ENCODE results near the gene MRPL14. TPM values are rescaled to one million over a fixed set of nuclear protein-coding genes. Genes with fewer than 3 reads are reported as not detected.
"Not testable (repeated sequence)": the region's sequence is repeated elsewhere in the genome, so short reads cannot be mapped to it uniquely, and the experiment has no call there.

Gene MRPL14
- total RNA-seq, 1 donor from 2014 or later, result 41.0 TPM

DNA sequence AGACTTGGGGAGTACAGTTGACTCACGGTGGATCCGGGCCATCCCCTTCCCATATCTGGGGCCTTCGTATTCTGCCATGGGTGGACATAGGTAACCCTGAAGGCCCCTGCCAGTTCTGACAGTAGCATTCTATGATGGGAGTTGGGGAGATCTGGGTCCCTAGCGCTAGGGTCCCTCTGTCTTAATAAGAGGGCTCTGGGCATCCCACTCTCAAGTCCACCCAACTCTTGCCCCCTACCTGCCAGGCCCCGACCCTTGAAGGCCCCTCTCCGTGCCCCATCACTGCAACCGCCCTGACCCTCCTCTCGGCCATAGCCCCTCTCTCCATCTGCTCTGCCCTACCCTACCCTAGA is 24.8 kb upstream of the MRPL14 start:
- intact Hi-C loops (cut with DNase I), result loop anchor here (2.0 kb wide), 1 partner anchor 53 kb away; no protein-coding TSS in a partner anchor
- ATAC-seq (ENCODE audit: poor library complexity), result no peak
- no peak for DNase-seq

DNA sequence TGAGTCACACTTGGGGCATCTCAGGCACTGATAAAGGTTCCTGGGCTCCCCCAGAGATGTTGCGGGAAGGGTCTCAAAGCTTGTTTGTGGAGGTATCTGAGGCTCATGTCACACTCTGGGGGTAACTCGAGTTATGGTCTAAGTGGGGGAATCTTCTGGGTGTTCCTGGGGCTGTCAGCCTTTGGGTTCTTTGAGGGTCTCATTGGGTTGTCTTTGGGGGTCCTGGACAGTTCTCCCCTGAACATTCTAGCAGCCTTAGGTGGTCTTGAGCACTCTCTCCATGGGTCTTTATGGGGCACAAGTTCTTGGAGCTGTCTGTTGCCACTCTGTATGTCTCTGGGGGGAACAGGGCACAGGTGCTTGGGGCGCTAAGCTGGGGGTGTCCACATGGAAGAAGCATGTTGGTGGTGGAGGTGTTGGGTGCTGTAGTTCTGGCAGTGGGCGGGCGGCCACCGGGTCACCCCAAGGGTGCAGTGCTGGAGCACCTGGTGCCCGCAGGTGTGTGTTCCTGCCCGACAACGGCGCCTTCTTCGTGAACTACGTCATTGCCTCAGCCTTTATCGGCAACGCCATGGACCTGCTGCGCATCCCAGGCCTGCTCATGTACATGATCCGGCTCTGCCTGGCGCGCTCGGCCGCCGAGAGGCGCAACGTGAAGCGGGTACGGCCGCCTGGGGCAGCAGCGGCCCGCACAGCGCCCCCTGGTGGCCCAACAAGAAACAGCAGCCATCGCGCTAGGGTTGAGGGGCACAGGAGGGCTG is 24.3 kb upstream of the MRPL14 start:
- DNase-seq (peak; percentile 86), ATAC-seq (ENCODE audit: poor library complexity) (peak; percentile 86)
- intact Hi-C loops (cut with DNase I), result loop anchor here (2.0 kb wide), 1 partner anchor 53 kb away; no protein-coding TSS in a partner anchor

DNA sequence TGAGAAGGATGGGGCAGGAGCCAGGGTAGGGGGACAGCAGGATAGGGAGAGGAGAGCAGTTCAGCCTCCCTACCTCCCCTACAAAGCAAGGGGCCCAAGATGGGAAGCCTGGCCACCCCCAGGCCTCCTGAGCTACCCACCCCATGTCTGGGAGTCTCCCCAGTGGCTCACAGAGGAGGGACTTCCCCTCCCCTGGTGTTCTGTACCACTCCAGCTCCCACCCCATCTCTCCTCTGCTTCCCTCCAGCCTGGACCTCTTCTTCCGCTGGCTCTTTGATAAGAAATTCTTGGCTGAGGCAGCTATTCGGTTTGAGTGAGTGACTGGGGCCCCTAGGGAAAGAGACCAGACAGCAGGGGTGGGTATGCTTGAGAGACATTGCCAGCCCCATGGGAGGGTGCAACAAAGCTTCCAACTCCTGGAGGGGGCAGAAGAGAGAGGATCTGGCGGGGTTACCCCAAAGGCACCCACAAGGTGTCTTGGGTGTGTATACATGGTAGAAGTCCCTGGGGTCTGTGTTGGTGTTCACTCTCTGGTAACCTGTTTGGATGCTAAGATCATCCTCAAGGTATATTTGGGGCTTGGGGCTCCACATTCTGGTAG is 23.2 kb upstream of the MRPL14 start:
- intact Hi-C loops (cut with DNase I), result no loop called here
- DNase-seq (no peak), ATAC-seq (ENCODE audit: poor library complexity) (no peak)

DNA sequence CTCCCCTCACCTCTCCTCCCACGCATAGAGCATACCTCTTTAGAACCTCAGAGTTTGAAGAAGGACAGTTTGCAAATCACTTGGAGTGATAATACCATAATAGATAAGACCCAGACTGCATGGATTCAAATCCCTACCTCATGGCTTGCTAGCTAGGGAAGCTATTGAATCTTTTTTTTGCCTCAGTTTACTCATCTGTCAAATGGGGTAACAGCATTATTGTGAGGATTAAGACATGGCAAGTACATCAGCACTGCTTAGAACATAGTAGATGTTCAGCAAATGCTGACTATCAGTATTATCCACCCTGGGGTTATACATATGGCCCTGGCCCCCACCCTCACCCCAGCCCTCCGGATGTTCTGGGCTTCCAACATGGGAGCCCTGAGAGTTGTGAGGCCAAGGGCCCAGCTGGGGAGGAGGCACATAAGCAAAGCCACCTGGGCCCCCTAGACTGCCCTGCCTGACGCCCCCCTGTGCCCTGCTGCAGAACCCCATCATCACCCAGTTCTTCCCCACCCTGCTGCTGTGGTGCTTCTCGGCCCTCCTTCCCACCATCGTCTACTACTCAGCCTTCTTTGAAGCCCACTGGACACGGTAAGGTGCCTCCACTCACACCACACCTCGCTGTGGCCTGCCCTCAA is 22.2 kb upstream of the MRPL14 start:
- DNase-seq (no peak), ATAC-seq (ENCODE audit: poor library complexity) (no peak)
- intact Hi-C loops (cut with DNase I), result no loop called here

DNA sequence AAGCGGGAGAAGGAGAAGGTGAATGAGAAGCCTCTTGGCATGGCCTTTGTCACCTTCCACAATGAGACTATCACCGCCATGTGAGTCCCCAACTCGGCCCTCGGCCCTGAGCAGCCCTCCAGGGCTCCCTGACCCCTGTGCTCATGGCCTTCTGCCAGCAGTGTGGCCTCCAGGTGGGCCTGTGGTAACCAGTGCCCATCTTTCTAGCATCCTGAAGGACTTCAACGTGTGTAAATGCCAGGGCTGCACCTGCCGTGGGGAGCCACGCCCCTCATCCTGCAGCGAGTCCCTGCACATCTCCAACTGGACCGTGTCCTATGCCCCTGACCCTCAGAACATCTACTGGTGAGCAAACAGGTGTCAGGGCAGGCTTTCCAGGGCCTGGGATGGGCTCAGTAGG is 21.1 kb upstream of the MRPL14 start:
- intact Hi-C loops (cut with DNase I), result no loop called here
- ATAC-seq (ENCODE audit: poor library complexity) (no peak), DNase-seq (peak; percentile 38)

DNA sequence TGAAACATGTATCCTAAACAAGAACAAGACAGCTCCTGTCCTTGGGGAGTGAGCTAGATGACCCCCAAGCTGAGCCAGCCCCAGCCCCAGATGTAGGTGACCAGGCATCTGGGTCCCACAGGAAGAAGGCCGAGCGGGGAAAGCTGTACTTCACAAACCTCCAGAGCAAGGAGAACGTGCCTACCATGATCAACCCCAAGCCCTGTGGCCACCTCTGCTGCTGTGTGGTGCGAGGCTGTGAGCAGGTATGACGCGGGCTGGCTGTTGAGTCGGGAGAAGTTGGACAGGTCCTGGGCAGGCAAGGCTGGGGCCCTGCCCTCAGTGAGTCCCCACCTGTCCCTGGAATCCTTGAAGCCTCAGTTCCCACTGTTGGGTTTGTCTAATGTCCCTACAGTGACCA is 20.0 kb upstream of the MRPL14 start:
- ATAC-seq (ENCODE audit: poor library complexity), result no peak
- no peak for DNase-seq
- intact Hi-C loops (cut with DNase I), result no loop called here

DNA sequence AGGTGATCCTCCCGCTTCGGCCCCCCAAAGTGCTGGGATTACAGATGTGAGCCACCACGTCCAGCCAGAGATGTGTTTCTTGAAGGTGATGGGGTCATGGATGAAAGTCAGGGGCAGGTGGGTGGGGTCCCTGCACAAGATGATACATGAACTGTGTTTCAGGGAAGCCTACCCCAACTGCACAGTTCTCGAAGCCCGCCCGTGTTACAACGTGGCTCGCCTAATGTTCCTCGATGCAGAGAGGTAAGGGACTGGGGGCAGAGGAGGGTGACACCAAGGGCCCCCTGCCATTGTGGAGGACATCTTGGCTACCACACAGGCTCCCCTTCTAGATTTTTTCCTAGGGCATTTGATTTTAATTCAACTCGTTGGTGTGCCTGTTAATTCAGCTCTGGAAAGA is 19.4 kb upstream of the MRPL14 start:
- intact Hi-C loops (cut with DNase I), result no loop called here
- ATAC-seq (ENCODE audit: poor library complexity) (no peak), DNase-seq (no peak)

DNA sequence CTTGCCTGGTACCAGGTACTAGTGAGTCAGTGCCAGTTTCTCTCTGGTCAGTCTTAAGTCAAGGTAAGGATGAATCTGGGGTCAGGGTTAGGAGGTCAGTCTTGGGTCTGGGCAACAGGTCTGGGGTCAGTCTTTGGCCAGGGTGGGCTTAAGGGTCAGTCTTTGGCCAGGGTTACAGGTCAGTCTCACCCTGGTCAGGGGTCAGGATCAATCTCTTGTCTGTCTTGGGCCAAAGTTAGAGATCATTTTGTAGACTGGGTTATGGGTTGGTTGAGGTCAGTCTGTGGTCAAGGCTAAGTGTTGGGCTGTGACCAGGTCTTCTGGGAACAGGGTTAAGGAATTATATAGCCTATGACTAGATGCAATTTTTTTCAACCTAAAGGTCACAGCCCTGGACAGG is 18.6 kb upstream of the MRPL14 start:
- intact Hi-C loops (cut with DNase I), result no loop called here
- ATAC-seq (ENCODE audit: poor library complexity) (no peak), DNase-seq (no peak)

DNA sequence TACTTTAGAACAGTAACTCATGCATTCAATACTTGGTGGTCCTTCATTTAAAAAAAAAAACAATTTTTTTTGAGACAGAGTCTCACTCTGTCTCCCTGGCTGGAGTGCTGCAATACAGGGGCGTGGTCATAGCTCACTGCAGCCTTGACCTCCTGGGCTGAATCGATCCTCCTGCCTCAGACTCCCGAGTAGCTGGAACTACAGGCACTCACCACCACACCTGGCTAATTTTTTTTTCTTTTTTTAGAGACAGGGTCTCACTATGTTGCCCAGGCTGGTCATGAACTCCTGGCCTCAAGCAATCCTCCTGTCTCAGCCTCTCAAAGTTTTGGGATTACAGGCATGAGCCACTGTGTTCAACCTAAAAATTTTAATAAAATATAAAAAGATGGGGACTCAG is 17.3 kb upstream of the MRPL14 start:
- intact Hi-C loops (cut with DNase I); ATAC-seq (ENCODE audit: poor library complexity); DNase-seq: not testable (repeated sequence)

DNA sequence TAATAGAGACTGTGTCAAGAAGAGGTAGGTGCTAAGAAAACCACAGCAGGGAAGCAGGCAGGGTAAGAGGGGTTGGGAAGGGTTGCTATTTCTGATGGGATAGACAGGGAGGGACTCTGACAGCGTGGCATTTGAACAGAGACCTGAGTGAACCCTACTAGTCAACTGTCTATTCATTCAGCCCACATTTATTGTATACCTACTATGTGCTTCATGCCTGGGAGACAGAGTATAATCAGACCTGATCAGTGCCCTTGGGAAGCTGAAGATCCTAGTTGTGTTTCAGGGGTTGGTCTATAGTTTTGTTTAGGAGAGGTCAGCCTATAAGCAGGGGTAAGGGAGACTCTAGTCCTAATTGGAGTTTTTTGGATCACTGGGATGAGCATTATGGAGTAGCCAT is 16.5 kb upstream of the MRPL14 start:
- no peak for ATAC-seq (ENCODE audit: poor library complexity)
- intact Hi-C loops (cut with DNase I), result no loop called here
- no peak for DNase-seq

DNA sequence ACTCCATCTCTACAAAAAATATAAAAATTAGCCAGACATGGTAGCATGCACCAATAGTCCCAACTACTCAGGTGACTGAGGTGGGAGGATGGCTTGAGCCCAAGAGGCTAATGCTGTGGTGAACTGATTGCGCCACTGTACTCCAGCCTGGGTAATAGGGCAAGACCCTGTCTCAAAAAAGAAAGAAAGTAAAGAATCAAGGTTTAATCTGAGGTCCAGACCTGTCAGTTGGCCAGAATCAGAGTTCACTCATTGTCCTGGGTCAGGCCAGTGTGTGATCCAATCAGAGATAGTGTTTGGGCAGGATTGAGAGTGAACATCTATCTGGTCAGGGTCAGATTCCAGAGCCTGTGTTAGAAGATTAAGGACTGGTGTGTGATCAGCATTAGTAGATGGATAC is 15.6 kb upstream of the MRPL14 start:
- ATAC-seq (ENCODE audit: poor library complexity), result no peak

DNA sequence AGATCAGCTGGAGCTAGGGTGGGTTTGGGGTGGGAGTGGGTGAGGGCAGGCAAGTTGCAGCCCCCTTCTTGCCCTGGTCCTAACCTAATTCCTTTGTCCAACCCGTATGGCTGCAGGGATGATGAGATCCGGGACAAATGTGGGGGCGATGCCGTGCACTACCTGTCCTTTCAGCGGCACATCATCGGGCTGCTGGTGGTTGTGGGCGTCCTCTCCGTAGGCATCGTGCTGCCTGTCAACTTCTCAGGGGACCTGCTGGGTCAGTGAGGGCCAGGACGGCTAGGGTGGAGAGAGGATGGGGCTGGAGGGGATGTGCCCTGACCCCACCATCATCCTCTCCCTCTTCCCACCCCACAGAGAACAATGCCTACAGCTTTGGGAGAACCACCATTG is 12.1 kb upstream of the MRPL14 start:
- intact Hi-C loops (cut with DNase I), result no loop called here
- DNase-seq (no peak), ATAC-seq (ENCODE audit: poor library complexity) (no peak)

More for the DNA sequence above, 15.6 kb upstream of the MRPL14 start:
- no peak for DNase-seq
- intact Hi-C loops (cut with DNase I), result no loop called here

DNA sequence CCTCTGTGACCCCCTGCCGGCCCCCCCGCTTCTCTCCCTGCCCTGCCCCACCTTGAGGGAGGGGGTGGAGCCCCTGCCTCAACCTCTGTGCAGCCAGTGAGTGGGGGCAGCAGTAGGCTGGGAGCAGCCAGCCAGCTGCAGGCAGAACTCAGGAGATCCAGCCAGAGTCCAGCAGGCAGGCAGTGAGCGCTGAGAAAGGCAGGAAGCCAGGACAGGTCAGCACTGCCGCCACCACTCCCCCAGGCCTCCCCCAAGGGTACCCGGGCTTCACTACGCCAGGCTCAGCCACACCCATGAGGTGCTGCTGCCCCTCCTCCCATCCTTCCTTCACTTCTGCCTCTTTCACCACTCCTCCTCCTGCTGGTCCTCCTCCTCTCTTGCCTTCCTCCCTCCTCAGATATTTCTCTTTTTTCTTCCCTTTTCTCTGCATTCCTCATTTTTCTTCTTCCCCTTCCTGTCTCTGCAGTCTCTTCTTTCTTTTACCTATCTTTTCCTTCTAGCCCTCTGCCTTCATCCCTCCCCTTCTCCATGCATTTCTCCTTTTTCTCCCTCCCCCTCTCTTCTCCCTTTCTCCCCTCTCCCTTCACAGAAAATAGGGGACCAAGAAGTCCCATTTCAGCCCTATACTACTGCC is 11.6 kb upstream of the MRPL14 start:
- no peak for ATAC-seq (ENCODE audit: poor library complexity)
- intact Hi-C loops (cut with DNase I), result no loop called here
- no peak for DNase-seq

DNA sequence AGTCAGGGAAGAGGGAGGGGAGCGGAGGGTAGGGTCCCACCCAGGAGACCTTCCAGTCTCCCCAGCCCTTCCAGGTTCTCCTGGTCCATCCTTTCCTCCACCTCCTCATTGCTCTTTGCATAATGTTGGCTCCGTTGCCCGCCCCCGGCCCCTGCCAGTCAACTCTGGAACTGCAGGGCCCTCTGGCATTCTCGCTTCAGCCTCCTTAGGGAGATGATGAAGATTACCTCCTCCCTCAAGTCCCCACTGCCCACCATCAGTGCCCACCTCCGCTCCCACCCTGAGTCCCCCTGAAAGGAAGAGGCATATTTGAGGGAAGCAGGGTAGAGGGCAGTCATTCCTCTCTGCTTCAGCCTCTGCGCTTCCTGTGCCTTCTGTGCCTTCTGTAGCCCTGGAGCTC is 8.6 kb upstream of the MRPL14 start:
- DNase-seq (no peak), ATAC-seq (ENCODE audit: poor library complexity) (no peak)
- intact Hi-C loops (cut with DNase I), result no loop called here

DNA sequence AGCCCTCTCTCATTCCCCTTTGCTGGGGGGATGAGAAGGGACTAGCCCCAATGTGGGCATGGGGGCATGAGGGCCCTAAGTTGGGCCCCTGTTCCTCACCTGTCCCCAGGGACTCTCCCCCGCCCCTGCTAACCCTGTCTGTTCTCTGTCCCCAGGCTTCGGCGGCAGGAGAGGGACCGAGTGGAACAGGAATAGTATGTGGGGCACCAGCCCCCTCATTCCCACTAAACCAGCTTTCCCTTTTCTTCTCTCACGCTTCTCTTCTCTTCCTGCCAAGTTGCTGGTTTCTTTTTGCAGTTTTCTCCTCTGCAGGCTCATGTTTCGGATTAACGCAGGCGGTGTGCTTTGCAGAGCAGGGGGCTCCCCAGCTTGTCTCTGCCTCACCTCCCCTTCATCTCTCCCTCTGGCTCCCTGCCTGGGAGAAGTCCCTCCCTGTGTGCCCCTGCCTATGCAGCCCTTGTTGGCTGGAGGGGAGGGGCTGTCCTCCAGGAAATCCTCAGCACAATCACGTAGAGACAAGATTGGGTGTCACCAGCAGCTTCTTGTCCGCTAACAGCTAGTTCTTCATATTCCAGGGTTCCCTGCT is 8.0 kb upstream of the MRPL14 start:
- ATAC-seq (ENCODE audit: poor library complexity), result no peak
- no peak for DNase-seq
- intact Hi-C loops (cut with DNase I), result no loop called here

DNA sequence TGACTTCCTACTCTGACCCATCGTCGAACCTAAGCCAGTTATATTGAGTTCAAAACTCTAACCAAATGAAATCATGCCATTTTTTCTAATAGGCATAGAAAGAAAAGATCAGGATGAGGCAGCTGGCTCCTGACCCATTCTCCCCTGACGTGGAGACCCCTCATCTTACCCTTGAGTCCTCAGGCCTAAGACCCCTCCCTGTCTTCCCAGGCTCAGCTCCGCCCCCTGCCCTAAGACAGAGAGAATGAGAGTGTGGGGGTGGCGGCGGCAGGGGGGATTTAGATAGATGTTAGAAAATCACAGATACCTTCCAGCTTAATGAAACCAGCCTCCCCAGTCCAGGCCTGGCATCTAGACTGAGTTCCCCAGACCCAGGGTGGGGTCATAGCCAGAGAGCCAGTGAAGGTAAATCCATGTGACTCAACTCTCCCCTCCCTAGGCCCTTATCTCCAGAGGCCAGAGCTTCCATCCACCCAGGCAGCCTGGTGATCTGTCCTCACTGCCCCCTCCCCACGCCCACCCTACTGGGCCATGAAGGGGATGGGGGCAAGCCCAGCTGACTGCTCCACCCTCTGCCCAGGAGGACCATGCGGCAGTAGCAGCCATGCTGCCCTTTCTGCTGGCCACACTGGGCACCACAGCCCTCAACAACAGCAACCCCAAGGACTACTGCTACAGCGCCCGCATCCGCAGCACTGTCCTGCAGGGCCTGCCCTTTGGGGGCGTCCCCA is 6.9 kb upstream of the MRPL14 start:
- DNase-seq (no peak), ATAC-seq (ENCODE audit: poor library complexity) (no peak)
- intact Hi-C loops (cut with DNase I), result no loop called here

DNA sequence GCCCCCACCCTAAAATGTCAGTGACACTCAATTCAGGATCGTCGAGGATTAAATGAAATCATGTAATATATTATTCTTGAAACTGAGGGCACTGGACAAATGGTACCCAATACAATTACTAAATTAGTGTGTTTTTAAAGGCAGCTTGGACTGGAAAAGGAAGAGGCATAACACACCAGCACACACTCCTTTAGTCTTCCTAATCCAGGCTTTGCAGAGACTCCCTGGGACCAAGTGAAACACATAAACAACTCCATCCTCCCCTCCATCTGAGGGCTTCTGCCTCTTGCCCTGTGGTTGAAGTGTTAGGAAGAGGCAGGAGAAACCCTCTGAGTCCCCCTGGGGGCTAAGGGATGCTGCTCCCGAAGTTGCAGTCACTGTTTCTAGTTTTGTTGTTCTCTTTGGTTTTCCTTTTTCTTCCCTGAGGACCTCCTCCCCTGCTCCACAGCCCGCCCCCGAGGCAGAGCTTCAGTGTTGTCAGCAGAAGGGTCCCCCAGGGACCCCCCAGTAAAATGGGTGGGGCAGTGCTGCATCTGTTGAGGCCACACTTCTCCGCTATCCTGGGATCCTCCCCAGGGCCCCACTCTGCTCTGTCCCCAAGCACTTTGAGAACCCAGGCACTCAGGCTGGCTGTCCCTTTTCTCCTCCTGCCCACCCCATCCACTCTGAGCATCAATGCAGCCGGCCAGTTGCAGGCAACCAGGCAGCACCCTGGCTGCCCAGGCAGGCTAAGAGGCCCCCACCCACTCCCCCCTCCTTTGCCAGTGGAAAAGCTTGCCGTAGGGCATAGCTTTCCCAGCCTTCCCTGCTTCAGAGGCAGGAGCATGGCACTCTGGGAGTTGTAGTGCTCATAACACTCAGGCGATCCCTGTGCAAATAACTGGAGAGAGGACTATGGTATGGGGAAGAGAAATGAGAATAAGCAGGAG is 6.0 kb upstream of the MRPL14 start:
- peak; percentile 51 for DNase-seq
- intact Hi-C loops (cut with DNase I), result no loop called here
- ATAC-seq (ENCODE audit: poor library complexity), result peak; percentile 79

DNA sequence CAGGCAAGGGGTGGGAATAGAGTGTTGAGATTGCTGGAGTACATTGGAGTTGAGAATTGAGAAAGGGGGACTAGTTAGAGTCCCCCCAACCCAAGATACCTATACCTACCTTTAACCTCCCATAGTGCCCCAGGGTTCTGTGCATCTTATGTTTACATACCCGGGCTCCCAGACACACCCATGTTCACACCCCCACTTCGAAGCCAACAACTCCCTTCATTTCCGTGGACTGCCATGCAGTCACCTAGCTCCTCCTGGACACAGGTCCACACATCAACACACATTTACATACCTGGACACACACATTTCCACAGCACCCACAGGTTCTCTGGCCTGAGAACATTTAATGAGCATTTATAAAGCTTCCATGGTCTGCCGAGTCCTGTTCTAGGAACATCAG is 5.2 kb upstream of the MRPL14 start:
- no peak for ATAC-seq (ENCODE audit: poor library complexity)
- DNase-seq, result no peak
- intact Hi-C loops (cut with DNase I), result no loop called here

Measured in Right ventricle myocardium superior (tissue), 1 donor.